GM23338 (cell line): ENCODE data around the gene NR1D1. TPM values are rescaled to one million over a fixed set of nuclear protein-coding genes. Genes with fewer than 3 reads are reported as not detected.

Source experiments
- ATAC-seq: fragments of 200-7000 bp; cut with Tn5 transposase; 3 replicates; pipeline ENCODE4 v1.9.1; 2020
- DNase-seq: peaks from one replicate; pipeline ENCODE4 v3.0.0-alpha.2; 2015; ENCODE audit warnings: low spot score
- H2AFZ ChIP-seq: fragments of 200-600 bp; sonication (generic); 2 replicates; pipeline ENCODE4 v1.8.0; 2016; ENCODE audit warnings: antibody characterized with exemption, mild to moderate bottlenecking, moderate library complexity
- H3F3A ChIP-seq: fragments of 200-600 bp; sonication (generic); replicated peaks from 2 replicates; pipeline ENCODE4 v1.8.0; 2017; ENCODE audit warnings: antibody characterized with exemption, mixed run types, low read depth
- H3K27ac ChIP-seq: fragments of 200-600 bp; sonication (generic); 2 replicates; pipeline ENCODE4 v1.6.1; 2016; ENCODE audit warnings: low read depth
- H3K27me3 ChIP-seq: fragments of 200-600 bp; sonication (generic); 2 replicates; pipeline ENCODE4 v1.8.0; 2016; ENCODE audit warnings: mild to moderate bottlenecking, mixed run types, moderate library complexity; ENCODE audit not compliant: insufficient read depth
- H3K36me3 ChIP-seq: fragments of 200-600 bp; sonication (generic); 2 replicates; pipeline ENCODE4 v1.8.0; 2016; ENCODE audit warnings: mild to moderate bottlenecking; ENCODE audit not compliant: insufficient read depth
- H3K4me1 ChIP-seq: fragments of 200-600 bp; sonication (generic); 2 replicates; pipeline ENCODE4 v1.8.0; 2016; ENCODE audit warnings: mild to moderate bottlenecking, moderate library complexity; ENCODE audit not compliant: insufficient read depth
- H3K4me2 ChIP-seq: fragments of 200-600 bp; sonication (generic); 2 replicates; pipeline ENCODE4 v1.7.1; 2017; ENCODE audit warnings: mixed run types
- H3K4me3 ChIP-seq: fragments of 200-600 bp; sonication (generic); 2 replicates; pipeline ENCODE4 v1.6.1; 2016; ENCODE audit warnings: mixed run types
- H3K79me2 ChIP-seq: fragments of 200-600 bp; sonication (generic); replicated peaks from 2 replicates; pipeline ENCODE4 v1.8.0; 2017; ENCODE audit warnings: mild to moderate bottlenecking; ENCODE audit not compliant: insufficient read depth
- H3K9me2 ChIP-seq: fragments of 200-600 bp; sonication (generic); 2 replicates; pipeline ENCODE4 v1.8.0; 2017; ENCODE audit not compliant: insufficient read depth
- H4K20me1 ChIP-seq: fragments of 200-600 bp; sonication (generic); replicated peaks from 2 replicates; pipeline ENCODE4 v1.8.0; 2017; ENCODE audit warnings: mild to moderate bottlenecking; ENCODE audit not compliant: insufficient read depth
- H3K27ac Mint-ChIP-seq: 2 replicates; pipeline ENCODE4 v1.8.0; 2020; ENCODE audit warnings: inconsistent platforms, mild to moderate bottlenecking, moderate library complexity, mixed read lengths
- H3K27me3 Mint-ChIP-seq: 3 replicates; pipeline ENCODE4 v1.8.0; 2022; ENCODE audit warnings: low read depth, mild to moderate bottlenecking, moderate library complexity, mixed read lengths, inconsistent platforms; ENCODE audit not compliant: insufficient read depth, poor library complexity
- H3K36me3 Mint-ChIP-seq: 3 replicates; pipeline ENCODE4 v1.8.0; 2021; ENCODE audit warnings: low read depth, mild to moderate bottlenecking, inconsistent platforms, moderate library complexity, mixed read lengths
- H3K4me1 Mint-ChIP-seq: 3 replicates; pipeline ENCODE4 v1.8.0; 2020; ENCODE audit warnings: mild to moderate bottlenecking, inconsistent platforms, mixed read lengths
- H3K4me3 Mint-ChIP-seq: 3 replicates; pipeline ENCODE4 v1.8.0; 2021; ENCODE audit warnings: moderate library complexity, mild to moderate bottlenecking, inconsistent platforms, mixed read lengths
- H3K9me3 Mint-ChIP-seq: 3 replicates; pipeline ENCODE4 v1.8.0; 2020; ENCODE audit warnings: moderate library complexity, mild to moderate bottlenecking, inconsistent platforms, mixed read lengths
- CREB1 ChIP-seq: fragments of 250-450 bp; sonication (Bioruptor Pico); IDR thresholded peaks from 2 replicates; pipeline ENCODE4 v1.5.0; 2020; ENCODE audit warnings: low read depth, mild to moderate bottlenecking, moderate library complexity
- EZH2phosphoT487 ChIP-seq: fragments of 200-600 bp; sonication (generic); IDR thresholded peaks from one replicate; pipeline ENCODE4 v1.8.1; 2018; ENCODE audit warnings: antibody characterized with exemption; ENCODE audit not compliant: unreplicated experiment
- NANOG ChIP-seq: IDR thresholded peaks from 2 replicates; pipeline ENCODE4 v1.6.1; 2016; ENCODE audit warnings: antibody characterized with exemption, borderline replicate concordance
- polyA plus RNA-seq: library from polyadenylated mRNA; unstranded; fragments of >200 nt; fragmentation: Nextera tagmentation; extraction: Ambion mirVana; gene quantifications from 2 replicates; pipeline ENCODE4 v1.2.1, GENCODE V29; 2016
- total RNA-seq: library from RNA; depleted of rRNA; stranded (reverse); fragments of >200 nt; shearing (Covaris generic); gene quantifications from 2 replicates; pipeline ENCODE4 v1.2.3, GENCODE V29; 2014
- TF ChIP-seq, protein P1 (sequence below): IDR thresholded peaks from one replicate; pipeline ENCODE4 v1.6.1; 2018; ENCODE audit warnings: antibody characterized with exemption; ENCODE audit not compliant: unreplicated experiment
- TF ChIP-seq, protein P2 (sequence below), 2 experiments: fragments of 200-600 bp in 1 of 2; sonication (generic) in 1 of 2; conservative IDR thresholded peaks; 2 replicates each; pipeline versions ENCODE4 v1.5.1 to v1.6.1; 2016 to 2017; ENCODE audit warnings: antibody characterized with exemption in 2 of 2, low read depth in 2 of 2, mild to moderate bottlenecking in 2 of 2, moderate library complexity in 1 of 2

The NR1D1 gene
- total and polyA plus RNA-seq, 2 experiments from 2014 or later, result 3.3 to 4.2 TPM

DNA sequence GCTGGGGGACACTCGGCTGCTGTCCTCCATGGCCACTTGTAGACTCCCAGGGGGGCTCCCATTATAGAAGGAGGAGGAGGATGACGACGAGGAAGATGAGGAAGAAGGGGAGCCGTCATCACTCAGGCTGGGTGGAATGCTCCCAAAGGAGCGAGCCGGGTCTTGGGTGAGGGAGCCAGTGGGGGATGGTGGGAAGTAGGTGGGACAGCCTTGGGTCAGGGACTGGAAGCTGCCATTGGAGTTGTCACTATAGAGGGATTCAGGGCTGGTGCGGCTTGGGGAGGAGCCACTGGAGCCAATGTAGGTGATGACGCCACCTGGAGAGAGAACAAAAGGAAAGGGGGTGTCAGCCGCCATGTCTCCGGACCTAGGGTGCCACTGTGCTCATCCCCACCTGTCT, 3.3 kb downstream of the NR1D1 start:
- Mint-ChIP-seq H3K9me3 (peaks cover 11% of the 10 kb centered on the region; the same call in 2 of the 3 replicates), H3K4me1 (peaks cover 49% of the 10 kb centered on the region), H3K27ac (no peak overlapping the region), H3K4me3 (no peak overlapping the region), H3K36me3 (peaks cover 49% of the 10 kb centered on the region), H3K27me3 (peaks cover 43% of the 10 kb centered on the region)
- H4K20me1 ChIP-seq, result no peaks in the 10 kb centered on the region
- DNase-seq, result no peak
- no peak overlapping the region for H3K27ac ChIP-seq
- H2AFZ ChIP-seq, result no peak overlapping the region
- H3K9me2 ChIP-seq, result peaks cover 16% of the 10 kb centered on the region
- H3K4me2 ChIP-seq, result no peak overlapping the region
- no peak overlapping the region for H3K4me3 ChIP-seq
- TF ChIP-seq, protein P1, sequence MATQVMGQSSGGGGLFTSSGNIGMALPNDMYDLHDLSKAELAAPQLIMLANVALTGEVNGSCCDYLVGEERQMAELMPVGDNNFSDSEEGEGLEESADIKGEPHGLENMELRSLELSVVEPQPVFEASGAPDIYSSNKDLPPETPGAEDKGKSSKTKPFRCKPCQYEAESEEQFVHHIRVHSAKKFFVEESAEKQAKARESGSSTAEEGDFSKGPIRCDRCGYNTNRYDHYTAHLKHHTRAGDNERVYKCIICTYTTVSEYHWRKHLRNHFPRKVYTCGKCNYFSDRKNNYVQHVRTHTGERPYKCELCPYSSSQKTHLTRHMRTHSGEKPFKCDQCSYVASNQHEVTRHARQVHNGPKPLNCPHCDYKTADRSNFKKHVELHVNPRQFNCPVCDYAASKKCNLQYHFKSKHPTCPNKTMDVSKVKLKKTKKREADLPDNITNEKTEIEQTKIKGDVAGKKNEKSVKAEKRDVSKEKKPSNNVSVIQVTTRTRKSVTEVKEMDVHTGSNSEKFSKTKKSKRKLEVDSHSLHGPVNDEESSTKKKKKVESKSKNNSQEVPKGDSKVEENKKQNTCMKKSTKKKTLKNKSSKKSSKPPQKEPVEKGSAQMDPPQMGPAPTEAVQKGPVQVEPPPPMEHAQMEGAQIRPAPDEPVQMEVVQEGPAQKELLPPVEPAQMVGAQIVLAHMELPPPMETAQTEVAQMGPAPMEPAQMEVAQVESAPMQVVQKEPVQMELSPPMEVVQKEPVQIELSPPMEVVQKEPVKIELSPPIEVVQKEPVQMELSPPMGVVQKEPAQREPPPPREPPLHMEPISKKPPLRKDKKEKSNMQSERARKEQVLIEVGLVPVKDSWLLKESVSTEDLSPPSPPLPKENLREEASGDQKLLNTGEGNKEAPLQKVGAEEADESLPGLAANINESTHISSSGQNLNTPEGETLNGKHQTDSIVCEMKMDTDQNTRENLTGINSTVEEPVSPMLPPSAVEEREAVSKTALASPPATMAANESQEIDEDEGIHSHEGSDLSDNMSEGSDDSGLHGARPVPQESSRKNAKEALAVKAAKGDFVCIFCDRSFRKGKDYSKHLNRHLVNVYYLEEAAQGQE, result no peak
- H3K79me2 ChIP-seq, result no peaks in the 10 kb centered on the region
- 0 out of 2 replicates have a peak, but pooled peaks cover 3% of the 10 kb centered on the region for H3K36me3 ChIP-seq
- peaks cover 39% of the 10 kb centered on the region for H3K4me1 ChIP-seq
- no peak for ATAC-seq
- peaks cover 14% of the 10 kb centered on the region for H3K27me3 ChIP-seq
- H3F3A ChIP-seq, result peaks cover 11% of the 10 kb centered on the region; the same call in 1 of the 2 replicates

DNA sequence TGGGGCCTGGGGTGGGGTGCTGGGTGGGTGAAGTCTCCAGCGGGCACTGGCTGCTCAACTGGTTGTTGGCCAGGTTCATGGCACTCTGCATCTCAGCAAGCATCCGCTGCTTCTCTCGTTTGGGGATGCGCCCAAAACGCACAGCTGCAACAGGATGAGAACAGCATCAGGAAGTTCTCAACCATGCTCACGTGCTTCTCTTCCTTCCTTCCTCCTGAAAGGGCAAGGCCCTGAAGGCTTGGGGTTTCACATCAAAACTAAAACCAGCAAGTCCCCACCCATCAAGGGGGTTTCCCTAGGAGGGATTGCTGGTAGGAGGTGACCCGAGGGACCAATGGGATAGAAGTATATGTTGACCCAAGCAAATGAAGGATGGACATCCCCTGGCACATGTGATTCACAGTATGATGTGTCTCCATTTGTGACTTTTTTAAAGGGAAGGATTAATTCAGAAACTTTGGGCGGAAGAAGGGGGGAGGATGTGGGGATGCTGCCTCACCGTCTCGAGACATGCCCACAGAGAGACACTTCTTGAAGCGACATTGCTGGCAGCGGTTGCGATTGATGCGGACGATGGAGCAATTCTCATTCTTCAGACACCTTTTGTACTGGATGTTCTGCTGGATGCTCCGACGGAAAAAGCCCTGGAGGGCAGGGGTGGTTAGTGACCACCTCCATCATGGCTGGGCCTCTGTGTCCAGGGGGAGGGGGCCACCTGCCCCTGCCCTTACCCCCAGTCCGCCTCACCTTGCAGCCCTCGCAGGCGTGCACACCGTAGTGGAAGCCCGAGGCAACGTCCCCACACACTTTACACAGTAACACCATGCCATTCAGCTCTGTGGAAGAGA, 4.2 kb downstream of the NR1D1 start:
- Histone ChIP-seq H3K9me2 (peaks cover 16% of the 10 kb centered on the region), H3K4me2 (no peak overlapping the region), H3F3A (peaks cover 11% of the 10 kb centered on the region; the same call in 1 of the 2 replicates), H3K4me3 (no peak overlapping the region), H2AFZ (no peak overlapping the region), H3K79me2 (no peaks in the 10 kb centered on the region), H4K20me1 (no peaks in the 10 kb centered on the region), H3K27me3 (peaks cover 11% of the 10 kb centered on the region), H3K27ac (no peak overlapping the region), H3K36me3 (0 out of 2 replicates have a peak, but pooled peaks cover 3% of the 10 kb centered on the region), H3K4me1 (peaks cover 45% of the 10 kb centered on the region)
- ATAC-seq (no peak), DNase-seq (no peak)
- H3K9me3 Mint-ChIP-seq, result peaks cover 11% of the 10 kb centered on the region; the same call in 2 of the 3 replicates
- H3K27ac Mint-ChIP-seq, result no peak overlapping the region
- H3K36me3 Mint-ChIP-seq, result peaks cover 49% of the 10 kb centered on the region
- peaks cover 34% of the 10 kb centered on the region for H3K27me3 Mint-ChIP-seq
- peaks cover 51% of the 10 kb centered on the region for H3K4me1 Mint-ChIP-seq
- H3K4me3 Mint-ChIP-seq, result no peak overlapping the region
- no peak for TF ChIP-seq CREB1 (CRISPR knock-in tag)
- TF ChIP-seq NANOG, result no peak
- TF ChIP-seq, protein P2, sequence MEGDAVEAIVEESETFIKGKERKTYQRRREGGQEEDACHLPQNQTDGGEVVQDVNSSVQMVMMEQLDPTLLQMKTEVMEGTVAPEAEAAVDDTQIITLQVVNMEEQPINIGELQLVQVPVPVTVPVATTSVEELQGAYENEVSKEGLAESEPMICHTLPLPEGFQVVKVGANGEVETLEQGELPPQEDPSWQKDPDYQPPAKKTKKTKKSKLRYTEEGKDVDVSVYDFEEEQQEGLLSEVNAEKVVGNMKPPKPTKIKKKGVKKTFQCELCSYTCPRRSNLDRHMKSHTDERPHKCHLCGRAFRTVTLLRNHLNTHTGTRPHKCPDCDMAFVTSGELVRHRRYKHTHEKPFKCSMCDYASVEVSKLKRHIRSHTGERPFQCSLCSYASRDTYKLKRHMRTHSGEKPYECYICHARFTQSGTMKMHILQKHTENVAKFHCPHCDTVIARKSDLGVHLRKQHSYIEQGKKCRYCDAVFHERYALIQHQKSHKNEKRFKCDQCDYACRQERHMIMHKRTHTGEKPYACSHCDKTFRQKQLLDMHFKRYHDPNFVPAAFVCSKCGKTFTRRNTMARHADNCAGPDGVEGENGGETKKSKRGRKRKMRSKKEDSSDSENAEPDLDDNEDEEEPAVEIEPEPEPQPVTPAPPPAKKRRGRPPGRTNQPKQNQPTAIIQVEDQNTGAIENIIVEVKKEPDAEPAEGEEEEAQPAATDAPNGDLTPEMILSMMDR (conservative IDR thresholded peaks at IDR 0.05; ENCODE audit: low read depth in 2 of 2), result no peak
- TF ChIP-seq, protein P1, result no peak
- TF ChIP-seq EZH2phosphoT487, result no peak
